Activated T-cell treated with anti-CD3 and anti-CD28 coated beads, Interleukin-2, amount 50 U/mL, for 4 hours (primary cell): ENCODE measurements around the gene SPNS1. TPM values are rescaled to one million over a fixed set of nuclear protein-coding genes. Genes with fewer than 3 reads are reported as not detected.
"Not testable (repeated sequence)": the region's sequence is repeated elsewhere in the genome, so short reads cannot be mapped to it uniquely, and the experiment has no call there.

Experiments used
- ATAC-seq, 2 donors: fragments of 200-7000 bp; cut with Tn5 transposase; one replicate each; pipeline ENCODE4 v1.10.0; 2021
- DNase-seq: peaks from one replicate; pipeline ENCODE4 v3.0.0-alpha.2; 2020
- H3K27me3 Mint-ChIP-seq: one replicate; pipeline ENCODE4 v1.8.0; 2021; ENCODE audit warnings: low read depth, mixed read lengths
- H3K36me3 Mint-ChIP-seq: one replicate; pipeline ENCODE4 v1.8.0; 2022; ENCODE audit warnings: mixed read lengths; ENCODE audit not compliant: insufficient read depth
- H3K4me1 Mint-ChIP-seq: one replicate; pipeline ENCODE4 v1.8.0; 2021; ENCODE audit warnings: low read depth, mixed read lengths
- H3K4me3 Mint-ChIP-seq: one replicate; pipeline ENCODE4 v1.8.0; 2021; ENCODE audit warnings: mild to moderate bottlenecking, moderate library complexity, mixed read lengths
- H3K9me3 Mint-ChIP-seq: one replicate; pipeline ENCODE4 v1.8.0; 2021; ENCODE audit warnings: mixed read lengths
- total RNA-seq, 3 donors: library from RNA; stranded (reverse); gene quantifications; one replicate each; pipeline ENCODE4 v1.2.1, GENCODE V29; 2021

SPNS1 gene, protein sequence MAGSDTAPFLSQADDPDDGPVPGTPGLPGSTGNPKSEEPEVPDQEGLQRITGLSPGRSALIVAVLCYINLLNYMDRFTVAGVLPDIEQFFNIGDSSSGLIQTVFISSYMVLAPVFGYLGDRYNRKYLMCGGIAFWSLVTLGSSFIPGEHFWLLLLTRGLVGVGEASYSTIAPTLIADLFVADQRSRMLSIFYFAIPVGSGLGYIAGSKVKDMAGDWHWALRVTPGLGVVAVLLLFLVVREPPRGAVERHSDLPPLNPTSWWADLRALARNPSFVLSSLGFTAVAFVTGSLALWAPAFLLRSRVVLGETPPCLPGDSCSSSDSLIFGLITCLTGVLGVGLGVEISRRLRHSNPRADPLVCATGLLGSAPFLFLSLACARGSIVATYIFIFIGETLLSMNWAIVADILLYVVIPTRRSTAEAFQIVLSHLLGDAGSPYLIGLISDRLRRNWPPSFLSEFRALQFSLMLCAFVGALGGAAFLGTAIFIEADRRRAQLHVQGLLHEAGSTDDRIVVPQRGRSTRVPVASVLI
- total RNA-seq = 10 to 100 TPM; 33.5 to 42.7 (median 36.5) TPM

DNA sequence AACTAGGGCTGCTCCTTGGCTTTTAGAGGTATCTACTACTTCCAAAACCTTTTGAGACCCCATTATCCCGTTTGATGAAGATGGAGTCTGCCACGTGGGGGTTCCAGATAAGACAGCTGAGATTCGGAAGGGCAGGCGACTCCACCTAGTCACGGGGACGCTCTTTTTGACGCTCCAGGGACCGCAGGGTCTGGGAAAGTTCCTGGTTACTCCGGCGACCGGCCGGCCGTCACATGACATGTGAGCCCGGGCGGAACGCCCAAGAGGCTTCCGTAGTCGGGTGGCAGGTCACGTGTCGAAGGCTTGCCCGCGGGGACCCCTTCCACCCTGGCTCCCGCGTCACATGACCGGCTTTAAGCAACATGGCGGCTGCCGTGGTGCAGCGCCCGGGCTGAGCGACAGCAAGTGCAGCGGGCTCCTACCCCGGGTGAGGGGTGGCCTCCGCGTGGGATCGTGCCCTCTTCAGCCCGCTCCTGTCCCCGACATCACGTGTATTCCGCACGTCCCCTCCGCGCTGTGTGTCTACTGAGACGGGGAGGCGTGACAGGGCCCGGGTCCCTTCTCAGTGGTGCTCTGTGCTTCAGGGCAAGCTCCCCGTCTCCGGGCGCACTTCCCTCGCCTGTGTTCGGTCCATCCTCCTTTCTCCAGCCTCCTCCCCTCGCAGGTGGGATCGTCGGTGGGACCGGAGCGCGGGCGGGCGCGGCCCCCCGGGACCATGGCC, at the start of gene SPNS1:
Gene SPNS1 (plus strand): TSS at position 342 of the 721 bp plus-strand sequence. CDS start 374 bp downstream, at position 716.
- peak; percentile 93 to 95 for ATAC-seq
- Mint-ChIP-seq H3K9me3 (no peaks in the 10 kb centered on the region), H3K36me3 (peaks cover 13% of the 10 kb centered on the region), H3K4me1 (peaks cover 28% of the 10 kb centered on the region), H3K4me3 (peak within 1 kb of the TSS; percentile 97), H3K27me3 (no peaks in the 10 kb centered on the region)
- peak; percentile 88 for DNase-seq

- ATAC-seq (peak; percentile 80 to 83), DNase-seq (peak; percentile 70)
- Mint-ChIP-seq H3K36me3 (peaks cover 5% of the 10 kb centered on the region), H3K4me1 (peaks cover 20% of the 10 kb centered on the region), H3K9me3 (no peaks in the 10 kb centered on the region), H3K4me3 (peak overlapping the region; percentile 96), H3K27me3 (no peaks in the 10 kb centered on the region)
Observed at GRCh38 chr16:28925386-28926228, 49.0 kb upstream of the SPNS1 start.

DNA sequence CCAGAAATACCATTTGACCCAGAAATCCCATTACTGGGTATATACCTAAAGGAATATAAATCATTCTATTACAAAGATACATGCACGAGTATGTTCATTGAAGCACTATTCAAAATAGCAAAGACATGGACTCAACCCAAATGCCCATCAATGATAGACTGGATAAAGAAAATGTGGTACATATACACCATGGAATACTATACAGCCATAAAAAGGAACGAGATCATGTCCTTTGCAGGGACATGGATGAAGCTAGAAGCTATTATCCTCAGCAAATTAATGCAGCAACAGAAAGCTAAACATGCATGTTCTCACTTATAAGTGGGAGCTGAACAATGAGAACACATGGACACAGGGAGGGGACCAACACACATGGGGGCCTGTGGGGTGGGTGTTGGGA, 48.3 kb upstream of the SPNS1 start:
- not testable (repeated sequence) for H3K27me3 Mint-ChIP-seq, H3K36me3 Mint-ChIP-seq, DNase-seq, ATAC-seq, H3K9me3 Mint-ChIP-seq
- Mint-ChIP-seq H3K4me1 (peaks cover 24% of the 10 kb centered on the region), H3K4me3 (peak overlapping the region; percentile 96)

- Mint-ChIP-seq H3K9me3 (no peaks in the 10 kb centered on the region), H3K27me3 (no peaks in the 10 kb centered on the region), H3K36me3 (no peaks in the 10 kb centered on the region), H3K4me1 (peaks cover 23% of the 10 kb centered on the region), H3K4me3 (no peak overlapping the region)
- no peak for DNase-seq
- ATAC-seq = no peak
Observed at GRCh38 chr16:28927815-28928214, 46.8 kb upstream of the SPNS1 start.

GRCh38 chr16:28930203-28930602, 44.4 kb upstream of the SPNS1 start:
- DNase-seq (no peak), ATAC-seq (no peak)
- Mint-ChIP-seq H3K4me1 (peaks cover 19% of the 10 kb centered on the region), H3K27me3 (no peaks in the 10 kb centered on the region), H3K4me3 (no peak overlapping the region), H3K36me3 (no peaks in the 10 kb centered on the region), H3K9me3 (no peaks in the 10 kb centered on the region)

DNA sequence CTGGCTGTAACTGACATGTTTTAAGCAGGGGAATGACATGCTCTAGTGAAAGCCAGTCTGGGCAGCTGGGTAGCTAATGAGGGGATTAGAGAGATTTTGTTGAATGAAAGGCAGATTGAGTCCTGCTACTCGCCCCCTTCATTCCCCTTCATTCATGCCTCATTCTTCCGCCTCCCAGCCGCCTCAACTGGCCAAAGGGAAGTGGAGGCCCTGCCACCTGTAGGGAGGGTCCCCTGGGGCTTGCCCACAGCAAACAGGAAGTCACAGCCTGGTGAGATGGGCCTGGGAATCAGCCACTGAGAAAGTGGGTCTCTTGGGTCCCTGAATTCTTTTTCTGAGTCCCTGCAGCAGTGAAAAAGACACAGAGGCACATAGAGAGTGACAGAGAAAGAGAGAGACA, 43.9 kb upstream of the SPNS1 start:
- H3K27me3 Mint-ChIP-seq = no peaks in the 10 kb centered on the region
- DNase-seq (no peak), ATAC-seq (no peak)

DNA sequence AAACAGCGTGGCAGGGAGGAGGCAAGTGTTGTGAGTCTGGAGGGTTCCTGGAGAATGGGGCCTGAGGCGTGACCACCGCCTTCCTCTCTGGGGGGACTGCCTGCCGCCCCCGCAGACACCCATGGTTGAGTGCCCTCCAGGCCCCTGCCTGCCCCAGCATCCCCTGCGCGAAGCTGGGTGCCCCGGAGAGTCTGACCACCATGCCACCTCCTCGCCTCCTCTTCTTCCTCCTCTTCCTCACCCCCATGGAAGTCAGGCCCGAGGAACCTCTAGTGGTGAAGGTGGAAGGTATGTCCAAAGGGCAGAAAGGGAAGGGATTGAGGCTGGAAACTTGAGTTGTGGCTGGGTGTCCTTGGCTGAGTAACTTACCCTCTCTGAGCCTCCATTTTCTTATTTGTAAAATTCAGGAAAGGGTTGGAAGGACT, 42.8 kb upstream of the SPNS1 start, which contains the start of gene CD19:
Gene CD19 (plus strand): TSS at position 171 of the 425 bp plus-strand sequence. CDS start 30 bp downstream, at position 201.
- DNase-seq (no peak), ATAC-seq (no peak)
- H3K27me3 Mint-ChIP-seq = no peaks in the 10 kb centered on the region
- H3K36me3 Mint-ChIP-seq = no peaks in the 10 kb centered on the region
- peak within 1 kb of the TSS; percentile 63 for H3K4me3 Mint-ChIP-seq
- H3K9me3 Mint-ChIP-seq = no peaks in the 10 kb centered on the region
- H3K4me1 Mint-ChIP-seq = peaks cover 22% of the 10 kb centered on the region

More for the DNA sequence above, 43.9 kb upstream of the SPNS1 start:
- Mint-ChIP-seq H3K36me3 (no peaks in the 10 kb centered on the region), H3K4me3 (no peak overlapping the region), H3K9me3 (no peaks in the 10 kb centered on the region), H3K4me1 (peaks cover 20% of the 10 kb centered on the region)

DNA sequence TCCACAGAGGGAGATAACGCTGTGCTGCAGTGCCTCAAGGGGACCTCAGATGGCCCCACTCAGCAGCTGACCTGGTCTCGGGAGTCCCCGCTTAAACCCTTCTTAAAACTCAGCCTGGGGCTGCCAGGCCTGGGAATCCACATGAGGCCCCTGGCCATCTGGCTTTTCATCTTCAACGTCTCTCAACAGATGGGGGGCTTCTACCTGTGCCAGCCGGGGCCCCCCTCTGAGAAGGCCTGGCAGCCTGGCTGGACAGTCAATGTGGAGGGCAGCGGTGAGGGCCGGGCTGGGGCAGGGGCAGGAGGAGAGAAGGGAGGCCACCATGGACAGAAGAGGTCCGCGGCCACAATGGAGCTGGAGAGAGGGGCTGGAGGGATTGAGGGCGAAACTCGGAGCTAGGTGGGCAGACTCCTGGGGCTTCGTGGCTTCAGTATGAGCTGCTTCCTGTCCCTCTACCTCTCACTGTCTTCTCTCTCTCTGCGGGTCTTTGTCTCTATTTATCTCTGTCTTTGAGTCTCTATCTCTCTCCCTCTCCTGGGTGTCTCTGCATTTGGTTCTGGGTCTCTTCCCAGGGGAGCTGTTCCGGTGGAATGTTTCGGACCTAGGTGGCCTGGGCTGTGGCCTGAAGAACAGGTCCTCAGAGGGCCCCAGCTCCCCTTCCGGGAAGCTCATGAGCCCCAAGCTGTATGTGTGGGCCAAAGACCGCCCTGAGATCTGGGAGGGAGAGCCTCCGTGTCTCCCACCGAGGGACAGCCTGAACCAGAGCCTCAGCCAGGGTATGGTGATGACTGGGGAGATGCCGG, 42.0 kb upstream of the SPNS1 start:
- Mint-ChIP-seq H3K36me3 (no peaks in the 10 kb centered on the region), H3K9me3 (no peaks in the 10 kb centered on the region), H3K4me3 (peak overlapping the region; percentile 63)

DNA sequence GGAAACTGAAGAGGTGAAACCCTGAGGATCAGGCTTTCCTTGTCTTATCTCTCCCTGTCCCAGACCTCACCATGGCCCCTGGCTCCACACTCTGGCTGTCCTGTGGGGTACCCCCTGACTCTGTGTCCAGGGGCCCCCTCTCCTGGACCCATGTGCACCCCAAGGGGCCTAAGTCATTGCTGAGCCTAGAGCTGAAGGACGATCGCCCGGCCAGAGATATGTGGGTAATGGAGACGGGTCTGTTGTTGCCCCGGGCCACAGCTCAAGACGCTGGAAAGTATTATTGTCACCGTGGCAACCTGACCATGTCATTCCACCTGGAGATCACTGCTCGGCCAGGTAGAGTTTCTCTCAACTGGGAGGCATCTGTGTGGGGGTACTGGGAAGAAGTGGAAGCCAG, 41.4 kb upstream of the SPNS1 start:
- Mint-ChIP-seq H3K4me3 (no peak overlapping the region), H3K27me3 (no peaks in the 10 kb centered on the region), H3K9me3 (no peaks in the 10 kb centered on the region), H3K36me3 (no peaks in the 10 kb centered on the region), H3K4me1 (peaks cover 24% of the 10 kb centered on the region)
- no peak for ATAC-seq
- DNase-seq = no peak

More for the DNA sequence above, 42.0 kb upstream of the SPNS1 start:
- H3K27me3 Mint-ChIP-seq = no peaks in the 10 kb centered on the region
- ATAC-seq = no peak
- peaks cover 24% of the 10 kb centered on the region for H3K4me1 Mint-ChIP-seq
- DNase-seq = no peak

- Mint-ChIP-seq H3K36me3 (no peaks in the 10 kb centered on the region), H3K4me3 (peak overlapping the region; percentile 38), H3K9me3 (no peaks in the 10 kb centered on the region), H3K4me1 (peaks cover 24% of the 10 kb centered on the region), H3K27me3 (no peaks in the 10 kb centered on the region)
- DNase-seq = no peak
- ATAC-seq = no peak
Observed at GRCh38 chr16:28935346-28935745, 39.2 kb upstream of the SPNS1 start.

DNA sequence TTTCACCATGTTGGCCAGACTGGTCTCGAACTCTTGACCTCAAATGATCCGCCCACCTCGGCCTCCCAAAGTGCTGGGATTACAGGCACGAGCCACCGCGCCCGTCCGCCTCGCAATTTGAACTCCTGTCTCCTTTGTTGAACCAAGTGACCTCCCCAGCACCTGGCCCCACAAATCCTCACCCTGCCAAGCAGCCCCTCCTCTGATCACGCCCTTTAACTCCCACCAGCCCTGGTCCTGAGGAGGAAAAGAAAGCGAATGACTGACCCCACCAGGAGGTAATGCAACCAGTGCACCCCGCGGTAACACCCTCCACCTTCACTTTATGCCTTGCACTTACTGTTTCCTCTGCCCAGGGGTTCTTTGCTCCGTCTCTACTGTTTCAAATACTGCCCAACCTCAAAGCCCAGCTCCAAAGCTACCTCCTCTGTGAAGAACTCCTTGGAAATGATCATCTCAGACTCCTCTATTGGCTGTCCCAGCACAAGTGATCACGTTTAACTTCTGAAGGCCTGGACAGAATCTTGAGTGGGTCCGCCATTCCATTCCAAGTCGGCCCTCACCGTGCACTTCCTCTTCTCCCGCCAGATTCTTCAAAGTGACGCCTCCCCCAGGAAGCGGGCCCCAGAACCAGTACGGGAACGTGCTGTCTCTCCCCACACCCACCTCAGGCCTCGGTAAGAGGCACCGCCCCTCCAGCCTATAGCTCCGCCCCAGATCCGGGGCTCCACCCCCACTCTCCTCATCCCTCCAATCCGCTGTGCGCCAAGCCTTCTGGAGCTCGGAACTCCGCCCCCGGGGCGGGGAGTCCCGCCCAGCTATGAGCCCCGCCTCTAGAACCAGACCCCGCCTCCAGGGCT, 38.4 kb upstream of the SPNS1 start:
- peak; percentile 100 for ATAC-seq
- no peaks in the 10 kb centered on the region for H3K27me3 Mint-ChIP-seq
- DNase-seq = peak; percentile 78
- no peaks in the 10 kb centered on the region for H3K9me3 Mint-ChIP-seq
- peaks cover 16% of the 10 kb centered on the region for H3K4me1 Mint-ChIP-seq
- H3K4me3 Mint-ChIP-seq = peak overlapping the region; percentile 58
- no peaks in the 10 kb centered on the region for H3K36me3 Mint-ChIP-seq

DNA sequence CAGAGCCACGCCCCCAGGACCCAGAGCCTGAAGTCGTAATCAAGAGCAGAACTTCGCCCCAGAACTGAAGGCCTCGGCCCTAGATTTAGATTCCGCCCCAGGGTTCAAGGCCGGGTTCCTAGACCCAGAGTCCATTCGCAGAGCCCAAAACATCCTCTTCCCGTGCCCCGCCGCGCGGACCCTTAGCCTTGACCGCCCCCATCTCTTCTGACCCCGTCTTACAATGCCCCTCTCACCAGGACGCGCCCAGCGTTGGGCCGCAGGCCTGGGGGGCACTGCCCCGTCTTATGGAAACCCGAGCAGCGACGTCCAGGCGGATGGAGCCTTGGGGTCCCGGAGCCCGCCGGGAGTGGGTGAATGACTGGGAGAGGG, 37.8 kb upstream of the SPNS1 start:
- peaks cover 16% of the 10 kb centered on the region for H3K4me1 Mint-ChIP-seq
- ATAC-seq (no peak), DNase-seq (no peak)
- H3K36me3 Mint-ChIP-seq = no peaks in the 10 kb centered on the region
- H3K27me3 Mint-ChIP-seq = no peaks in the 10 kb centered on the region
- H3K9me3 Mint-ChIP-seq = no peaks in the 10 kb centered on the region
- H3K4me3 Mint-ChIP-seq = peak overlapping the region; percentile 58
